Coronary artery (tissue), 2 donors: ENCODE measurements around the gene RAET1G.
"Not testable (repeated sequence)": the region's sequence is repeated elsewhere in the genome, so short reads cannot be mapped to it uniquely, and the experiment has no call there.

ENCODE experiments used
- DNase-seq: peaks from one replicate; pipeline ENCODE4 v3.0.0-alpha.2; 2017; ENCODE audit warnings: low spot score
- H3K27ac ChIP-seq, 2 donors: fragments of 200-600 bp; sonication (generic); one replicate each; pipeline ENCODE4 v1.5.1; 2016 to 2019
- H3K4me3 ChIP-seq: fragments of 200-600 bp; sonication (generic); 2 replicates; pipeline ENCODE4 v1.5.1; 2016; ENCODE audit warnings: mild to moderate bottlenecking, moderate library complexity
- CTCF ChIP-seq: fragments of 200-600 bp; sonication (generic); IDR thresholded peaks from one replicate; pipeline ENCODE4 v1.5.1; 2019; ENCODE audit warnings: antibody characterized with exemption

The RAET1G gene

GRCh38 chr6:149942461-149942829 lies 19.5 kb upstream of the RAET1G start:
- Histone ChIP-seq H3K27ac (no peak overlapping the region), H3K4me3 (peak overlapping the region; percentile 71)
- TF ChIP-seq CTCF: no peak
- peak; percentile 72 for DNase-seq

GRCh38 chr6:149941583-149942460 lies 18.9 kb upstream of the RAET1G start, which contains the start of gene ULBP2:
Gene ULBP2, plus strand, starts transcription at chr6:149942014. Its CDS starts 59 bp downstream, at chr6:149942073.
- peak; percentile 89 for DNase-seq
- no peak within 1 kb of the TSS for H3K27ac ChIP-seq
- no peak for TF ChIP-seq CTCF
- H3K4me3 ChIP-seq: peak within 1 kb of the TSS; percentile 71

DNA sequence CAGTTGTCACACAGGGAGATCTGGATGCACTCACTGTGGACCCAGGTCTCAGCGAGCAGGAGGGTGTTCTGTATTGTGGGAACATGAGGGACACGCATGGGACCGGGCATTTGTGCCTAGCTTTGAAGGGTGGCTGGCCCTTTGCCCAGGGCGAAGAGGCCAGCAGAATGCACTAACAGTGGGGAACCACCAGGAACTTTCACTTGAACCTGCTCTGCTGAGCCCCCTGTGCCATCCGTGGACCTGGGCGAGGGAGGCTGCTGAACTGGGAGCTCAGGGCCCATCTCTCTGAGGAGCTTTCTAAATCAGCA lies 17.7 kb upstream of the RAET1G start:
- H3K4me3 ChIP-seq: no peak overlapping the region
- TF ChIP-seq CTCF: no peak
- H3K27ac ChIP-seq: no peak overlapping the region
- peak; percentile 68 for DNase-seq

DNA sequence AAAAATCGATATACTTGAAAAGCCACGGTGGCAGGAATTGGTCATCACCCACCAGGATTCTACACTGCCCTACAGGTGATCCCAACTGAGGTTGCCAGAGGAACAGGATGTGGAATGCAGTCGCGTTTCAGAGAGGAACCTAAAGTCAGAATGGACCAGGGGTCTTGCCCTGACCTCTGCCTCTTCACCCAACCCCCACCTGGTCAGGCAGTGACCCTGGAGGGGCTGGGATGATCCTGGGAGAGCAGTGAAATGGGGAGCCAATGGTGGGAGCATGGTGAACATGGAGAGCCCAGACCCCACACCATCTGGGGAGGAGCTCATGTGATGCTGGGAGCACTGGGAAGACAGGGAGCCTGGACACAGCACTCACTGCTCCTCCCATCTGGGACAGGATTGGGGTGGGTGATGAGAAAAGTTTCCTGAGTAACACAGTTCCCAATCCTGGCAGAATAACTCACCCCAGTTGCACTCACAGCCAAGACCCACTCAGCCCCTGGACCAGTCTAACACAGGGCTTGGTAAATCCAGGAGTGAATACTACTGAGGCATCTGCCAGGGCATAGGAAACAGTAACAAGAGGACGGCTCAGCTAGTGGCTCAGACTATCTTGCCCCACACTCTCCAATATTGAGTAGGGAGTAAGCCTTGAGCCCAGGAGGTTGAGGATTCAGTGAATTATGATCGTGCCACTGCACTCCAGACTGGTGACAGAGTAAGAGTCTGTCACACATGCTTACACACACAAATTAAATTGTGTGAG lies 17.2 kb upstream of the RAET1G start:
- TF ChIP-seq CTCF: no peak
- DNase-seq: peak; percentile 50
- H3K4me3 ChIP-seq: no peak overlapping the region
- no peak overlapping the region for H3K27ac ChIP-seq

DNA sequence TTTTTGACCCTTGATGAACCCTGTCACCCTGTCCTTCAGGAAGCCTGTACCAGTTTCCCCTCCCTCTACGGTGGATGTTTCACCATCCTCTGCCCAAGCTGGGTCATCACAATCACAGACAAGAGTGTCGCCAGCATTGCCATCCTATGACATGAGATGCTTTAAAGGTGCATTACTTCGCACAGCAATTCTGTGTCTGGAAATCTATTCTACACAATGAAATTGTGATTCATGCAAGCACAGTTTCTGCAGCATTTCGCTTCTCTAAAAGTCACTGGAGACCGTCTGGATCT lies 16.4 kb upstream of the RAET1G start:
- no peak overlapping the region for H3K27ac ChIP-seq

GRCh38 chr6:149938571-149939355 lies 15.8 kb upstream of the RAET1G start:
- TF ChIP-seq CTCF: no peak
- DNase-seq: peak; percentile 67
- peak overlapping the region; percentile 56 for H3K4me3 ChIP-seq
- H3K27ac ChIP-seq: no peak overlapping the region

More for the DNA sequence above, 16.4 kb upstream of the RAET1G start:
- DNase-seq: peak; percentile 17
- H3K4me3 ChIP-seq: peak overlapping the region; percentile 56
- no peak for TF ChIP-seq CTCF

GRCh38 chr6:149938013-149938570 lies 15.2 kb upstream of the RAET1G start:
- not testable (repeated sequence) for DNase-seq, H3K27ac ChIP-seq
- H3K4me3 ChIP-seq: peak overlapping the region; percentile 56
